HG03103 (cell line): Measurements from ENCODE around the gene KIF26B.

Experiments used
- ATAC-seq: cut with Tn5 transposase; IDR thresholded peaks from one replicate; pipeline ENCODE4 v1.9.1; 2021; ENCODE audit warnings: low read depth; ENCODE audit not compliant: unreplicated experiment

KIF26B gene

GRCh38 chr1:245542365-245542764 is 387.6 kb downstream of the KIF26B start:
- no peak for ATAC-seq

GRCh38 chr1:245544236-245544635 is 389.5 kb downstream of the KIF26B start:
- no peak for ATAC-seq

- no peak for ATAC-seq
Measured at GRCh38 chr1:245546875-245547274, 392.1 kb downstream of the KIF26B start.

- ATAC-seq = no peak
Measured at GRCh38 chr1:245549996-245550719, 395.4 kb downstream of the KIF26B start.

- no peak for ATAC-seq
Measured at GRCh38 chr1:245550720-245551043, 395.9 kb downstream of the KIF26B start.

GRCh38 chr1:245551536-245551935 is 396.8 kb downstream of the KIF26B start:
- no peak for ATAC-seq

- no peak for ATAC-seq
Measured at GRCh38 chr1:245552331-245552730, 397.5 kb downstream of the KIF26B start.

- no peak for ATAC-seq
Measured at GRCh38 chr1:245556057-245556456, 401.3 kb downstream of the KIF26B start.

- ATAC-seq = no peak
Measured at GRCh38 chr1:245558069-245558468, 403.3 kb downstream of the KIF26B start.

- ATAC-seq = no peak
Measured at GRCh38 chr1:245560316-245560859, 405.6 kb downstream of the KIF26B start.

GRCh38 chr1:245561665-245562234 is 407.0 kb downstream of the KIF26B start:
- ATAC-seq = no peak

GRCh38 chr1:245566134-245566533 is 411.3 kb downstream of the KIF26B start:
- ATAC-seq = no peak

- no peak for ATAC-seq
Measured at GRCh38 chr1:245566952-245567351, 412.2 kb downstream of the KIF26B start.

GRCh38 chr1:245571815-245572294 is 417.1 kb downstream of the KIF26B start:
- no peak for ATAC-seq

- ATAC-seq = no peak
Measured at GRCh38 chr1:245572709-245573108, 417.9 kb downstream of the KIF26B start.

GRCh38 chr1:245575710-245576109 is 420.9 kb downstream of the KIF26B start:
- no peak for ATAC-seq

- no peak for ATAC-seq
Measured at GRCh38 chr1:245576323-245576722, 421.5 kb downstream of the KIF26B start.

- ATAC-seq = no peak
Measured at GRCh38 chr1:245577191-245578157, 422.7 kb downstream of the KIF26B start.

- no peak for ATAC-seq
Measured at GRCh38 chr1:245578308-245578707, 423.5 kb downstream of the KIF26B start.

- no peak for ATAC-seq
Measured at GRCh38 chr1:245578771-245579170, 424.0 kb downstream of the KIF26B start.

- ATAC-seq = no peak
Measured at GRCh38 chr1:245579881-245580280, 425.1 kb downstream of the KIF26B start.
